Left colon (tissue), 2 donors: ENCODE measurements around the gene ABCA2. TPM values are rescaled to one million over a fixed set of nuclear protein-coding genes. Genes with fewer than 3 reads are reported as not detected.

ENCODE experiments used
- ATAC-seq: fragments of 200-7000 bp; cut with Tn5 transposase; one replicate; pipeline ENCODE4 v1.9.1; 2020; ENCODE audit warnings: mild to moderate bottlenecking, moderate library complexity
- DNase-seq, 2 donors: peaks; one replicate each; pipeline ENCODE4 v3.0.0-alpha.2; 2020
- intact Hi-C, 2 donors: fragments of 100-400 bp; cut with DNase I in 1 of 2; cut with micrococcal nuclease in 1 of 2; formaldehyde crosslinking; loops; one replicate each; pipeline versions ENCODE4 v1.11.2 to v1.14.0; 2022; cut with DNase I, micrococcal nuclease
- total RNA-seq, 2 donors: library from RNA; stranded (reverse); fragmentation: NEBNext Ultra II Directional; extraction: Animal tissue kit (Norgen Biotek cat#: 25700); gene quantifications; one replicate each; pipeline ENCODE4 v1.2.1, GENCODE V29; 2021
- donor health status: DM: no; HTN: no; CAD: no.
- donor health status: DM: yes; HTN: yes; CAD: no.

Gene ABCA2
- total RNA-seq, 2 donors from 2014 or later = 55.5 to 56.0 TPM

- DNase-seq (no peak), ATAC-seq (no peak)
- intact Hi-C loops = no loop called here
Observed at GRCh38 chr9:136963341-136963740, 64.7 kb downstream of the ABCA2 start.

GRCh38 chr9:136962701-136963248 lies 65.3 kb downstream of the ABCA2 start:
- no peak for ATAC-seq
- intact Hi-C loops = no loop called here
- DNase-seq = no peak

GRCh38 chr9:136962163-136962562 lies 65.9 kb downstream of the ABCA2 start:
- intact Hi-C loops = no loop called here
- DNase-seq (no peak), ATAC-seq (no peak)

DNA sequence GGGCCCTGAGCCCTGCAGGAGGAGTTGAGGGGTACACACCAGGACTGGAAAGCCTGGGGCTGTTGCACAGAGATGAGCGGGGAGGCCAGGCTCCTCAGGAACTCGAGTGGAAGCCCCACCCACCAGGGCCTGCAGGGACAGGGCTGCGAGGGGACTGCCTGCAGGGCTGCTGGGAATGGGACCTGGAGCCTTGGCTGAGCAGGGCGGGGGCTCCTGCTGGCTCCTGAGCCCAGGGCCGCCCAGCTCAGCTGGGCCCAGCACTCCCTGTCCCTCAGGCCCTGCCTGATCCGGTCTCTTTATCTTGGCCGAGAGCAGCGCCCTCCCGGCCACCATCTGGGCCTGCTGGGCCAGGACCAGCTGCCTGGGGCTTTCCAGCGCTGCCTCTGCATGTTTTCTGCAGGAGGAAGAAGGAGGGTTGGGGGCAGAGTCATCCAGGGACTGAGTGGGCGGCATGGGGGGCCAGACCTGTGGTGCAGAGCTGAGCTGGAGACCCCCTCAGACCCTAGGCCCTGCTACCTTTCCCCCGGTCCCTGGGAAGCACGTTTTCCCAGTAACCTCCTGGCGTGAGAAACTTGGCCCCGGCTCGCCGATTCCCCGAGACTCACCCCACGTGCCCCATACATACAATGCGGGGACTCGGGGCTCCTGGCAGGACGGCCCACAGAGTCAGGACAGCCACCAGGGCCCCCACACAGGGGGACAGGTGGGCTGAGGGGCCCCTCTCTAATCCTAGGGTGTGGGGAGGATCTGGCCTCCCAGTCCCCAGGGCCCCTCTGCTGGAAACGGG lies 66.6 kb downstream of the ABCA2 start:
- DNase-seq (no peak), ATAC-seq (no peak)
- intact Hi-C loops = no loop called here

DNA sequence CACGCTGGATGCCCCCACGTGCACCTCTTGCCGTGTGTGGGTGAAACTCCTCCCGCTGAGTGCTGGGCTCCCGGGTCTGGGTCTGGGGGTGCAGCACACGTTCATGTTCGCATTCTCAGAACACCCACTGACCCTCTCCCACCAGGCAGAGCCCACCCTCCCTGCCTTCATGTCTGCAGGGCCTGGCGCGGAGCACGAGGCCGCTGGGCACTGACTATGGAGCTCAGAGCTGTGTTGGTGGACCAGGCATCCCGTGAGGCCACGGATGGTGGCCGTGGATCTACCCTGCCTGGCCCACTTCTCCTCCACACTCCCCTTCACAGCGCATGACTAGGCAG lies 67.1 kb downstream of the ABCA2 start:
- intact Hi-C loops = no loop called here
- no peak for DNase-seq
- ATAC-seq = no peak

GRCh38 chr9:136960212-136960937 lies 67.7 kb downstream of the ABCA2 start:
- DNase-seq (no peak), ATAC-seq (no peak)
- intact Hi-C loops = no loop called here

- no peak for DNase-seq
- ATAC-seq = no peak
- intact Hi-C loops = no loop called here
Observed at GRCh38 chr9:136958898-136959850, 68.9 kb downstream of the ABCA2 start.

GRCh38 chr9:136958473-136958872 lies 69.6 kb downstream of the ABCA2 start:
- no peak for DNase-seq
- no peak for ATAC-seq
- intact Hi-C loops = no loop called here

- DNase-seq (no peak), ATAC-seq (no peak)
- intact Hi-C loops = no loop called here
Observed at GRCh38 chr9:136957901-136958300, 70.1 kb downstream of the ABCA2 start.

GRCh38 chr9:136957461-136957860 lies 70.6 kb downstream of the ABCA2 start:
- DNase-seq = no peak
- ATAC-seq = no peak

More at GRCh38 chr9:136957461-136957860, 70.6 kb downstream of the ABCA2 start:
- intact Hi-C loops = no loop called here

Other genes starting within 250 kb of the ABCA2 start
- 100 to 1,000 TPM; 239 to 377 TPM for gene TMEM141, start 236.9 kb downstream of the ABCA2 start, total RNA-seq
- 10 to 100 TPM; 20.6 to 35.1 TPM for gene CCDC183, start 231.9 kb downstream of the ABCA2 start, total RNA-seq
- 100 to 1,000 TPM; 120 to 132 TPM for gene RABL6, start 220.3 kb downstream of the ABCA2 start, total RNA-seq
- 10 to 100 TPM; 10.4 to 11.1 TPM for gene AJM1, start 185.8 kb downstream of the ABCA2 start, total RNA-seq
- gene PHPT1, start 178.8 kb downstream of the ABCA2 start, total RNA-seq = 100 to 1,000 TPM; 109 to 154 TPM
- gene MAMDC4, start 175.9 kb downstream of the ABCA2 start, total RNA-seq = 10 to 100 TPM; 19.1 to 20.1 TPM
- 100 to 1,000 TPM; 434 to 466 TPM for gene EDF1, start 161.9 kb downstream of the ABCA2 start, total RNA-seq
- gene TRAF2, start 141.7 kb downstream of the ABCA2 start, total RNA-seq = 10 to 100 TPM; 23.7 to 25.3 TPM
- gene FBXW5, start 83.5 kb downstream of the ABCA2 start, total RNA-seq = 100 to 1,000 TPM; 167 to 195 TPM
- gene C8G, start 83.0 kb downstream of the ABCA2 start, total RNA-seq = 1 to 10 TPM; 3.9 to 8.3 TPM
- 10 to 100 TPM in 1 of 2 donors, 1 to 10 TPM in 1; 8.5 to 10.2 TPM for gene LCN12, start 76.0 kb downstream of the ABCA2 start, total RNA-seq
- gene PTGDS, start 50.7 kb downstream of the ABCA2 start, total RNA-seq = 10 to 100 TPM in 1 of 2 donors, 1 to 10 TPM in 1; 8.7 to 36.9 TPM
- gene LCNL1, start 45.2 kb downstream of the ABCA2 start, total RNA-seq = under 1 TPM in 1 of 2 donors, not detected in 1; 0.06 TPM
- gene PAXX, start 35.8 kb downstream of the ABCA2 start, total RNA-seq = 10 to 100 TPM; 33.3 to 41.2 TPM
- 1 to 10 TPM; 3.2 to 3.8 TPM for gene CLIC3, start 31.7 kb downstream of the ABCA2 start, total RNA-seq
- not detected for gene FUT7, start 3.9 kb upstream of the ABCA2 start, total RNA-seq
- gene NPDC1, start 17.9 kb upstream of the ABCA2 start, total RNA-seq = 100 to 1,000 TPM; 170 to 204 TPM
- gene ENTPD2, start 25.8 kb upstream of the ABCA2 start, total RNA-seq = 10 to 100 TPM; 25.0 to 26.3 TPM
- gene SAPCD2, start 42.3 kb upstream of the ABCA2 start, total RNA-seq = 10 to 100 TPM; 10.3 to 16.8 TPM
- gene UAP1L1, start 49.3 kb upstream of the ABCA2 start, total RNA-seq = 10 to 100 TPM; 13.0 to 18.2 TPM
- 10 to 100 TPM; 50.0 to 53.5 TPM for gene MAN1B1, start 58.7 kb upstream of the ABCA2 start, total RNA-seq
- gene DPP7, start 86.5 kb upstream of the ABCA2 start, total RNA-seq = 10 to 100 TPM; 53.1 to 66.0 TPM
- under 1 TPM; 0.46 to 0.47 TPM for gene GRIN1, start 110.9 kb upstream of the ABCA2 start, total RNA-seq
- 10 to 100 TPM; 70.0 to 95.7 TPM for gene LRRC26, start 141.8 kb upstream of the ABCA2 start, total RNA-seq
- gene TMEM210, start 143.8 kb upstream of the ABCA2 start, total RNA-seq = under 1 TPM; 0.67 to 0.70 TPM
- 10 to 100 TPM; 50.6 to 64.1 TPM for gene ANAPC2, start 160.3 kb upstream of the ABCA2 start, total RNA-seq
- gene SSNA1, start 160.4 kb upstream of the ABCA2 start, total RNA-seq = 10 to 100 TPM; 56.7 to 68.8 TPM
- 100 to 1,000 TPM; 134 to 154 TPM for gene TPRN, start 172.5 kb upstream of the ABCA2 start, total RNA-seq
- 10 to 100 TPM; 36.2 to 40.0 TPM for gene TMEM203, start 177.4 kb upstream of the ABCA2 start, total RNA-seq
- gene NDOR1, start 177.5 kb upstream of the ABCA2 start, total RNA-seq = 10 to 100 TPM; 12.1 to 18.8 TPM
- 1 to 10 TPM; 5.1 to 9.7 TPM for gene RNF208, start 194.0 kb upstream of the ABCA2 start, total RNA-seq
- under 1 TPM; 0.43 to 0.47 TPM for gene CYSRT1, start 196.9 kb upstream of the ABCA2 start, total RNA-seq
- gene RNF224, start 199.3 kb upstream of the ABCA2 start, total RNA-seq = not detected
- gene SLC34A3, start 202.7 kb upstream of the ABCA2 start, total RNA-seq = not detected
- gene TUBB4B, start 213.1 kb upstream of the ABCA2 start, total RNA-seq = 100 to 1,000 TPM; 353 to 486 TPM
- not detected for gene STPG3, start 223.0 kb upstream of the ABCA2 start, total RNA-seq
- gene NELFB, start 227.1 kb upstream of the ABCA2 start, total RNA-seq = 10 to 100 TPM; 61.6 to 70.3 TPM
- gene TOR4A, start 249.5 kb upstream of the ABCA2 start, total RNA-seq = 10 to 100 TPM; 59.3 to 60.8 TPM